PC-9 (cell line): ENCODE measurements around the gene KCNA1.

Experiments
- EZH2 ChIP-seq: fragments of 200-600 bp; sonication (generic); IDR thresholded peaks from 2 replicates; pipeline ENCODE4 v1.8.0; 2017; ENCODE audit warnings: antibody characterized with exemption, low read depth
- TF ChIP-seq, protein P1 (sequence below): fragments of 200-600 bp; sonication (generic); conservative IDR thresholded peaks from 2 replicates; pipeline ENCODE4 v1.6.1; 2017; ENCODE audit warnings: mixed run types, antibody characterized with exemption, mild to moderate bottlenecking, moderate library complexity

DNA sequence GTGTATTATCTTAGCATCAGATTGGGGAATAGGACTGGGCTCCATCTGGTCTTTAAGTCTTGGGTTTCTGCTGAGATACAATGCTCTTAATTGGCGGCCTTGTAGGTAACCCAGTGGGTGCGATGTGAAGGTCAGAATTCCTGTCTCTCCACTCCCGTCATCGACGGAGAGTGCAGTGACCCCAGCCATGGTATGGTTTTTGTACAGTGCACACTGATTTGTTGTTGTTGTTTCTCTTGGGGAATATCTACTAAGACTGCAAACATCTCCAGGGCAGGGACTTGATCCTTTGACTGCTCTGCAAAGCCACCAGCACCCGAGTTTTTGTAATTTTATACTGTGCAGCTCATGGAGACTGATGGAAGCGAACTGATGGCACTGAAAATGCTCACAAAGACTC lies 41.4 kb downstream of the KCNA1 start:
- TF ChIP-seq, protein P1, sequence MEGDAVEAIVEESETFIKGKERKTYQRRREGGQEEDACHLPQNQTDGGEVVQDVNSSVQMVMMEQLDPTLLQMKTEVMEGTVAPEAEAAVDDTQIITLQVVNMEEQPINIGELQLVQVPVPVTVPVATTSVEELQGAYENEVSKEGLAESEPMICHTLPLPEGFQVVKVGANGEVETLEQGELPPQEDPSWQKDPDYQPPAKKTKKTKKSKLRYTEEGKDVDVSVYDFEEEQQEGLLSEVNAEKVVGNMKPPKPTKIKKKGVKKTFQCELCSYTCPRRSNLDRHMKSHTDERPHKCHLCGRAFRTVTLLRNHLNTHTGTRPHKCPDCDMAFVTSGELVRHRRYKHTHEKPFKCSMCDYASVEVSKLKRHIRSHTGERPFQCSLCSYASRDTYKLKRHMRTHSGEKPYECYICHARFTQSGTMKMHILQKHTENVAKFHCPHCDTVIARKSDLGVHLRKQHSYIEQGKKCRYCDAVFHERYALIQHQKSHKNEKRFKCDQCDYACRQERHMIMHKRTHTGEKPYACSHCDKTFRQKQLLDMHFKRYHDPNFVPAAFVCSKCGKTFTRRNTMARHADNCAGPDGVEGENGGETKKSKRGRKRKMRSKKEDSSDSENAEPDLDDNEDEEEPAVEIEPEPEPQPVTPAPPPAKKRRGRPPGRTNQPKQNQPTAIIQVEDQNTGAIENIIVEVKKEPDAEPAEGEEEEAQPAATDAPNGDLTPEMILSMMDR: no peak
- TF ChIP-seq EZH2: peak; percentile 18; the same call in 1 of the 2 replicates
